ES-I3 (cell line): ENCODE results near the gene RECQL5.

ENCODE experiments used
- H3K36me3 ChIP-seq: 2 replicates; pipeline ENCODE4 v1.6.1; 2013; ENCODE audit warnings: mild to moderate bottlenecking, low read length, control low read depth, moderate library complexity; ENCODE audit not compliant: insufficient read depth
- H3K4me1 ChIP-seq: 2 replicates; pipeline ENCODE4 v1.6.1; 2013; ENCODE audit warnings: mild to moderate bottlenecking, control low read depth, low read length; ENCODE audit not compliant: insufficient read depth
- H3K9ac ChIP-seq: 2 replicates; pipeline ENCODE4 v1.6.1; 2013; ENCODE audit warnings: low read depth, mild to moderate bottlenecking, low read length, moderate library complexity
- H3K9me3 ChIP-seq: 2 replicates; pipeline ENCODE4 v1.6.1; 2013; ENCODE audit warnings: mild to moderate bottlenecking, low read length, moderate library complexity; ENCODE audit not compliant: control insufficient read depth, insufficient read depth

The RECQL5 gene

GRCh38 chr17:75676461-75676860 is 9.5 kb upstream of the RECQL5 start:
- no peaks in the 10 kb centered on the region for H3K9me3 ChIP-seq
- peaks cover 15% of the 10 kb centered on the region for H3K36me3 ChIP-seq
- no peaks in the 10 kb centered on the region for H3K4me1 ChIP-seq
- no peak overlapping the region for H3K9ac ChIP-seq

- no peaks in the 10 kb centered on the region for H3K9me3 ChIP-seq
- no peaks in the 10 kb centered on the region for H3K4me1 ChIP-seq
- no peak overlapping the region for H3K9ac ChIP-seq
- peaks cover 22% of the 10 kb centered on the region for H3K36me3 ChIP-seq
Observed at GRCh38 chr17:75673487-75673886, 6.5 kb upstream of the RECQL5 start.

GRCh38 chr17:75672011-75672410 is 5.1 kb upstream of the RECQL5 start:
- H3K9me3 ChIP-seq, result no peaks in the 10 kb centered on the region
- H3K4me1 ChIP-seq, result no peaks in the 10 kb centered on the region
- H3K36me3 ChIP-seq, result peaks cover 17% of the 10 kb centered on the region
- H3K9ac ChIP-seq, result no peak overlapping the region

- Histone ChIP-seq H3K4me1 (no peaks in the 10 kb centered on the region), H3K36me3 (peaks cover 17% of the 10 kb centered on the region), H3K9ac (no peak overlapping the region), H3K9me3 (no peaks in the 10 kb centered on the region)
Observed at GRCh38 chr17:75670868-75671267, 3.9 kb upstream of the RECQL5 start.

GRCh38 chr17:75668489-75668888 is 1.5 kb upstream of the RECQL5 start:
- Histone ChIP-seq H3K9me3 (no peaks in the 10 kb centered on the region), H3K36me3 (peaks cover 20% of the 10 kb centered on the region), H3K9ac (no peak overlapping the region), H3K4me1 (no peaks in the 10 kb centered on the region)

GRCh38 chr17:75667825-75668224 is 871 bp upstream of the RECQL5 start:
- peaks cover 22% of the 10 kb centered on the region for H3K36me3 ChIP-seq
- no peaks in the 10 kb centered on the region for H3K9me3 ChIP-seq
- no peaks in the 10 kb centered on the region for H3K4me1 ChIP-seq
- H3K9ac ChIP-seq, result peak overlapping the region; percentile 76

- Histone ChIP-seq H3K36me3 (peaks cover 27% of the 10 kb centered on the region), H3K9me3 (no peaks in the 10 kb centered on the region), H3K4me1 (no peaks in the 10 kb centered on the region), H3K9ac (peak overlapping the region; percentile 76; the same call in 1 of the 2 replicates)
Observed at GRCh38 chr17:75665981-75666380, 973 bp downstream of the RECQL5 start.

- Histone ChIP-seq H3K4me1 (no peaks in the 10 kb centered on the region), H3K9me3 (no peaks in the 10 kb centered on the region), H3K36me3 (peaks cover 26% of the 10 kb centered on the region; the same call in 1 of the 2 replicates), H3K9ac (no peak overlapping the region)
Observed at GRCh38 chr17:75664099-75664549, 2.8 kb downstream of the RECQL5 start.

GRCh38 chr17:75662511-75662910 is 4.4 kb downstream of the RECQL5 start:
- H3K36me3 ChIP-seq, result peaks cover 30% of the 10 kb centered on the region
- no peaks in the 10 kb centered on the region for H3K9me3 ChIP-seq
- no peaks in the 10 kb centered on the region for H3K4me1 ChIP-seq
- H3K9ac ChIP-seq, result no peak overlapping the region

GRCh38 chr17:75661531-75661930 is 5.4 kb downstream of the RECQL5 start:
- H3K4me1 ChIP-seq, result no peaks in the 10 kb centered on the region
- H3K36me3 ChIP-seq, result peaks cover 35% of the 10 kb centered on the region
- H3K9me3 ChIP-seq, result no peaks in the 10 kb centered on the region
- H3K9ac ChIP-seq, result no peak overlapping the region

- H3K36me3 ChIP-seq, result peaks cover 32% of the 10 kb centered on the region
- no peaks in the 10 kb centered on the region for H3K4me1 ChIP-seq
Observed at GRCh38 chr17:75658237-75658636, 8.7 kb downstream of the RECQL5 start.

GRCh38 chr17:75654176-75654575 is 12.8 kb downstream of the RECQL5 start:
- Histone ChIP-seq H3K9ac (no peak overlapping the region), H3K4me1 (no peaks in the 10 kb centered on the region), H3K9me3 (no peaks in the 10 kb centered on the region), H3K36me3 (peaks cover 17% of the 10 kb centered on the region)

More at GRCh38 chr17:75658237-75658636, 8.7 kb downstream of the RECQL5 start:
- Histone ChIP-seq H3K9ac (no peak overlapping the region), H3K9me3 (no peaks in the 10 kb centered on the region)

GRCh38 chr17:75652934-75653549 is 13.9 kb downstream of the RECQL5 start:
- peaks cover 12% of the 10 kb centered on the region for H3K36me3 ChIP-seq

GRCh38 chr17:75652341-75652740 is 14.6 kb downstream of the RECQL5 start:
- H3K9me3 ChIP-seq, result no peaks in the 10 kb centered on the region
- H3K9ac ChIP-seq, result no peak overlapping the region
- no peaks in the 10 kb centered on the region for H3K4me1 ChIP-seq
- peaks cover 11% of the 10 kb centered on the region for H3K36me3 ChIP-seq

More at GRCh38 chr17:75652934-75653549, 13.9 kb downstream of the RECQL5 start:
- Histone ChIP-seq H3K9ac (no peak overlapping the region), H3K4me1 (no peaks in the 10 kb centered on the region), H3K9me3 (no peaks in the 10 kb centered on the region)

- H3K9ac ChIP-seq, result no peak overlapping the region
- peaks cover 8% of the 10 kb centered on the region; the same call in 1 of the 2 replicates for H3K36me3 ChIP-seq
- H3K4me1 ChIP-seq, result peaks cover 11% of the 10 kb centered on the region; the same call in 1 of the 2 replicates
- H3K9me3 ChIP-seq, result no peaks in the 10 kb centered on the region
Observed at GRCh38 chr17:75650874-75651273, 16.1 kb downstream of the RECQL5 start.
